HepG2 (cell line): ENCODE results near the gene SMAD7. TPM values are rescaled to one million over a fixed set of nuclear protein-coding genes. Genes with fewer than 3 reads are reported as not detected.

Experiments used
- BRCA1 ChIP-seq: sonication (generic); formaldehyde crosslinking; IDR thresholded peaks from 2 replicates; pipeline ENCODE4 v1.4.0; 2020; ENCODE audit warnings: missing genetic modification reagents
- DR1 ChIP-seq: sonication (generic); formaldehyde crosslinking; IDR thresholded peaks from 2 replicates; pipeline ENCODE4 v1.8.0; 2021; ENCODE audit warnings: mild to moderate bottlenecking, missing genetic modification reagents, inconsistent platforms
- FOSL2 ChIP-seq: sonication (generic); formaldehyde crosslinking; IDR thresholded peaks from 2 replicates; pipeline ENCODE4 v1.4.0; 2020; ENCODE audit warnings: missing genetic modification reagents
- GATA4 ChIP-seq: sonication (generic); IDR thresholded peaks from 2 replicates; pipeline ENCODE4 v1.6.1; 2016; ENCODE audit warnings: antibody characterized with exemption, low read depth, borderline replicate concordance
- HNF4A ChIP-seq: sonication (generic); formaldehyde crosslinking; IDR thresholded peaks from 2 replicates; pipeline ENCODE4 v1.4.0; 2020; ENCODE audit warnings: missing genetic modification reagents
- HNRNPK ChIP-seq: fragments of 200-400 bp; formaldehyde crosslinking; IDR thresholded peaks from 2 replicates; pipeline ENCODE4 v1.6.1; 2018; ENCODE audit warnings: low read length, low read depth, moderate library complexity, mild to moderate bottlenecking; ENCODE audit not compliant: poor library complexity, severe bottlenecking
- JUN ChIP-seq: sonication (generic); formaldehyde crosslinking; IDR thresholded peaks from 2 replicates; pipeline ENCODE4 v1.4.0; 2020; ENCODE audit warnings: mild to moderate bottlenecking, missing genetic modification reagents
- SPEN ChIP-seq: sonication (generic); formaldehyde crosslinking; IDR thresholded peaks from 2 replicates; pipeline ENCODE4 v1.5.1; 2020; ENCODE audit warnings: low read depth, mild to moderate bottlenecking, missing genetic modification reagents
- ZNF124 ChIP-seq: sonication (generic); formaldehyde crosslinking; IDR thresholded peaks from 2 replicates; pipeline ENCODE4 v1.4.0; 2020; ENCODE audit warnings: missing genetic modification reagents
- ZNF251 ChIP-seq: sonication (generic); formaldehyde crosslinking; IDR thresholded peaks from 2 replicates; pipeline ENCODE4 v1.9.0; 2021; ENCODE audit warnings: mild to moderate bottlenecking, missing genetic modification reagents
- ZNF367 ChIP-seq: sonication (generic); formaldehyde crosslinking; IDR thresholded peaks from 2 replicates; pipeline ENCODE4 v1.4.0; 2020; ENCODE audit warnings: missing genetic modification reagents, borderline replicate concordance
- ZNF432 ChIP-seq: sonication (generic); formaldehyde crosslinking; IDR thresholded peaks from 2 replicates; pipeline ENCODE4 v1.5.0; 2020; ENCODE audit warnings: missing genetic modification reagents, mild to moderate bottlenecking, borderline replicate concordance
- ZNF441 ChIP-seq: sonication (generic); formaldehyde crosslinking; IDR thresholded peaks from 2 replicates; pipeline ENCODE4 v1.7.0; 2021; ENCODE audit warnings: missing genetic modification reagents, borderline replicate concordance
- ZNF512B ChIP-seq: sonication (generic); formaldehyde crosslinking; IDR thresholded peaks from 2 replicates; pipeline ENCODE4 v1.5.1; 2020; ENCODE audit warnings: missing genetic modification reagents, mild to moderate bottlenecking, borderline replicate concordance
- ZNF747 ChIP-seq: sonication (generic); formaldehyde crosslinking; IDR thresholded peaks from 2 replicates; pipeline ENCODE4 v1.8.1; 2023; ENCODE audit warnings: missing genetic modification reagents, mild to moderate bottlenecking, borderline replicate concordance
- polyA plus RNA-seq, 8 experiments: library from polyadenylated mRNA; depleted of rRNA in 3 of 8; stranded (reverse) in 7 of 8; unstranded in 1 of 8; fragments of >200 nt; fragmentation: Illumina TruSeq in 4 of 8; extraction: Trizol in 4 of 8; gene quantifications; 2 replicates each; pipeline versions ENCODE4 v1.2.1 to v1.2.3, GENCODE V29; 2011 to 2016; ENCODE audit warnings: low read depth in 4 of 8, missing spikeins in 1 of 8, mixed read lengths in 1 of 8; ENCODE audit not compliant: insufficient read depth in 1 of 8
- total RNA-seq, 5 experiments: library from RNA; depleted of rRNA; stranded (reverse); fragments of >200 nt; fragmentation: Illumina TruSeq; extraction: Trizol; gene quantifications; 2 replicates each; pipeline ENCODE4 v1.2.3, GENCODE V29; 2016; ENCODE audit warnings: low read depth in 1 of 5
- TF ChIP-seq, protein P1 (sequence below): sonication (generic); formaldehyde crosslinking; IDR thresholded peaks from 2 replicates; pipeline ENCODE4 v1.5.1; 2020; ENCODE audit warnings: mild to moderate bottlenecking, missing genetic modification reagents, borderline replicate concordance
- TF ChIP-seq, protein P2 (sequence below): sonication (generic); formaldehyde crosslinking; IDR thresholded peaks from 2 replicates; pipeline ENCODE4 v1.4.0; 2020; ENCODE audit warnings: missing genetic modification reagents, low read depth, mild to moderate bottlenecking, borderline replicate concordance
- TF ChIP-seq, protein P3 (sequence below): sonication (generic); formaldehyde crosslinking; IDR thresholded peaks from 2 replicates; pipeline ENCODE4 v1.4.0; 2020; ENCODE audit warnings: missing genetic modification reagents

The SMAD7 gene
- total and polyA plus RNA-seq, 2 of the 13 experiments (the other 11 are each of a cell fraction or from before 2014, with no cell fraction given), result 17.4 to 24.7 TPM

GRCh38 chr18:48979944-48980890 is 29.5 kb upstream of the SMAD7 start (continued):
- TF ChIP-seq, protein P1, sequence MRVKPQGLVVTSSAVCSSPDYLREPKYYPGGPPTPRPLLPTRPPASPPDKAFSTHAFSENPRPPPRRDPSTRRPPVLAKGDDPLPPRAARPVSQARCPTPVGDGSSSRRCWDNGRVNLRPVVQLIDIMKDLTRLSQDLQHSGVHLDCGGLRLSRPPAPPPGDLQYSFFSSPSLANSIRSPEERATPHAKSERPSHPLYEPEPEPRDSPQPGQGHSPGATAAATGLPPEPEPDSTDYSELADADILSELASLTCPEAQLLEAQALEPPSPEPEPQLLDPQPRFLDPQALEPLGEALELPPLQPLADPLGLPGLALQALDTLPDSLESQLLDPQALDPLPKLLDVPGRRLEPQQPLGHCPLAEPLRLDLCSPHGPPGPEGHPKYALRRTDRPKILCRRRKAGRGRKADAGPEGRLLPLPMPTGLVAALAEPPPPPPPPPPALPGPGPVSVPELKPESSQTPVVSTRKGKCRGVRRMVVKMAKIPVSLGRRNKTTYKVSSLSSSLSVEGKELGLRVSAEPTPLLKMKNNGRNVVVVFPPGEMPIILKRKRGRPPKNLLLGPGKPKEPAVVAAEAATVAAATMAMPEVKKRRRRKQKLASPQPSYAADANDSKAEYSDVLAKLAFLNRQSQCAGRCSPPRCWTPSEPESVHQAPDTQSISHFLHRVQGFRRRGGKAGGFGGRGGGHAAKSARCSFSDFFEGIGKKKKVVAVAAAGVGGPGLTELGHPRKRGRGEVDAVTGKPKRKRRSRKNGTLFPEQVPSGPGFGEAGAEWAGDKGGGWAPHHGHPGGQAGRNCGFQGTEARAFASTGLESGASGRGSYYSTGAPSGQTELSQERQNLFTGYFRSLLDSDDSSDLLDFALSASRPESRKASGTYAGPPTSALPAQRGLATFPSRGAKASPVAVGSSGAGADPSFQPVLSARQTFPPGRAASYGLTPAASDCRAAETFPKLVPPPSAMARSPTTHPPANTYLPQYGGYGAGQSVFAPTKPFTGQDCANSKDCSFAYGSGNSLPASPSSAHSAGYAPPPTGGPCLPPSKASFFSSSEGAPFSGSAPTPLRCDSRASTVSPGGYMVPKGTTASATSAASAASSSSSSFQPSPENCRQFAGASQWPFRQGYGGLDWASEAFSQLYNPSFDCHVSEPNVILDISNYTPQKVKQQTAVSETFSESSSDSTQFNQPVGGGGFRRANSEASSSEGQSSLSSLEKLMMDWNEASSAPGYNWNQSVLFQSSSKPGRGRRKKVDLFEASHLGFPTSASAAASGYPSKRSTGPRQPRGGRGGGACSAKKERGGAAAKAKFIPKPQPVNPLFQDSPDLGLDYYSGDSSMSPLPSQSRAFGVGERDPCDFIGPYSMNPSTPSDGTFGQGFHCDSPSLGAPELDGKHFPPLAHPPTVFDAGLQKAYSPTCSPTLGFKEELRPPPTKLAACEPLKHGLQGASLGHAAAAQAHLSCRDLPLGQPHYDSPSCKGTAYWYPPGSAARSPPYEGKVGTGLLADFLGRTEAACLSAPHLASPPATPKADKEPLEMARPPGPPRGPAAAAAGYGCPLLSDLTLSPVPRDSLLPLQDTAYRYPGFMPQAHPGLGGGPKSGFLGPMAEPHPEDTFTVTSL (CRISPR knock-in tag), result peak; percentile 48; the same call in 1 of the 2 replicates
- TF ChIP-seq, protein P2, sequence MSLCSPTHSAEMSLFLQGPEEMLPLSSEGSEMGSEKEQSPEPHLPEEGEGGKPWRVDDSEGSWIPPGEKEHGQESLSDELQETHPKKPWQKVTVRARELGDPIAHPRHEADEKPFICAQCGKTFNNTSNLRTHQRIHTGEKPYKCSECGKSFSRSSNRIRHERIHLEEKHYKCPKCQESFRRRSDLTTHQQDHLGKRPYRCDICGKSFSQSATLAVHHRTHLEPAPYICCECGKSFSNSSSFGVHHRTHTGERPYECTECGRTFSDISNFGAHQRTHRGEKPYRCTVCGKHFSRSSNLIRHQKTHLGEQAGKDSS, result no peak
- peak; percentile 63; the same call in 1 of the 2 replicates for TF ChIP-seq SPEN (CRISPR knock-in tag)
- TF ChIP-seq ZNF747 (CRISPR knock-in tag), result no peak
- TF ChIP-seq FOSL2 (CRISPR knock-in tag), result peak; percentile 96
- TF ChIP-seq, protein P3, sequence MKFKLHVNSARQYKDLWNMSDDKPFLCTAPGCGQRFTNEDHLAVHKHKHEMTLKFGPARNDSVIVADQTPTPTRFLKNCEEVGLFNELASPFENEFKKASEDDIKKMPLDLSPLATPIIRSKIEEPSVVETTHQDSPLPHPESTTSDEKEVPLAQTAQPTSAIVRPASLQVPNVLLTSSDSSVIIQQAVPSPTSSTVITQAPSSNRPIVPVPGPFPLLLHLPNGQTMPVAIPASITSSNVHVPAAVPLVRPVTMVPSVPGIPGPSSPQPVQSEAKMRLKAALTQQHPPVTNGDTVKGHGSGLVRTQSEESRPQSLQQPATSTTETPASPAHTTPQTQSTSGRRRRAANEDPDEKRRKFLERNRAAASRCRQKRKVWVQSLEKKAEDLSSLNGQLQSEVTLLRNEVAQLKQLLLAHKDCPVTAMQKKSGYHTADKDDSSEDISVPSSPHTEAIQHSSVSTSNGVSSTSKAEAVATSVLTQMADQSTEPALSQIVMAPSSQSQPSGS (CRISPR knock-in tag), result 0 out of 2 replicates have a peak, but pooled peaks have one; percentile 11
- TF ChIP-seq BRCA1, result no peak
- no peak for TF ChIP-seq ZNF441
- TF ChIP-seq JUN (CRISPR knock-in tag), result no peak
- TF ChIP-seq HNF4A (CRISPR knock-in tag), result peak; percentile 69
- no peak for TF ChIP-seq ZNF124
- no peak for TF ChIP-seq DR1 (CRISPR knock-in tag)
- TF ChIP-seq ZNF367 (CRISPR knock-in tag), result no peak
- TF ChIP-seq GATA4, result no peak
- no peak for TF ChIP-seq ZNF512B (CRISPR knock-in tag)
- no peak for TF ChIP-seq ZNF432
- no peak for TF ChIP-seq ZNF251 (CRISPR knock-in tag)
- no peak for TF ChIP-seq HNRNPK
